HepG2 (cell line): ENCODE measurements around the gene MND1. TPM values are rescaled to one million over a fixed set of nuclear protein-coding genes. Genes with fewer than 3 reads are reported as not detected.
A peak's percentile ranks its signal among the peaks of the same experiment; 100 is the strongest.

Source experiments
- AKNA ChIP-seq: sonication (generic); formaldehyde crosslinking; IDR thresholded peaks from 2 replicates; pipeline ENCODE4 v1.4.0; 2020; ENCODE audit warnings: missing genetic modification reagents, borderline replicate concordance
- FOXJ3 ChIP-seq: sonication (generic); formaldehyde crosslinking; IDR thresholded peaks from 2 replicates; pipeline ENCODE4 v1.4.0; 2020; ENCODE audit warnings: missing genetic modification reagents, mild to moderate bottlenecking, borderline replicate concordance
- FUBP1 ChIP-seq: sonication (generic); formaldehyde crosslinking; IDR thresholded peaks from 2 replicates; pipeline ENCODE4 v1.5.1; 2020; ENCODE audit warnings: missing genetic modification reagents, mild to moderate bottlenecking, borderline replicate concordance
- GPN1 ChIP-seq: sonication (generic); formaldehyde crosslinking; IDR thresholded peaks from 2 replicates; pipeline ENCODE4 v1.5.1; 2020; ENCODE audit warnings: missing genetic modification reagents, borderline replicate concordance
- HDAC2 ChIP-seq: sonication (generic); formaldehyde crosslinking; IDR thresholded peaks from 2 replicates; pipeline ENCODE4 v1.4.0; 2020; ENCODE audit warnings: missing genetic modification reagents
- MLLT10 ChIP-seq: sonication (generic); formaldehyde crosslinking; IDR thresholded peaks from 2 replicates; pipeline ENCODE4 v1.4.0; 2020; ENCODE audit warnings: missing genetic modification reagents
- MTA1 ChIP-seq: sonication (generic); formaldehyde crosslinking; IDR thresholded peaks from 2 replicates; pipeline ENCODE4 v1.4.0; 2020; ENCODE audit warnings: missing genetic modification reagents, mild to moderate bottlenecking, borderline replicate concordance
- MTERF4 ChIP-seq: sonication (generic); formaldehyde crosslinking; IDR thresholded peaks from 2 replicates; pipeline ENCODE4 v1.8.0; 2023; ENCODE audit warnings: mild to moderate bottlenecking, missing genetic modification reagents
- NCOR1 ChIP-seq: fragments of 200-600 bp; sonication (generic); IDR thresholded peaks from 2 replicates; pipeline ENCODE4 v1.7.0; 2017; ENCODE audit warnings: antibody characterized with exemption, low read length, borderline replicate concordance
- PRMT3 ChIP-seq: sonication (generic); formaldehyde crosslinking; IDR thresholded peaks from 2 replicates; pipeline ENCODE4 v1.8.1; 2022; ENCODE audit warnings: low read depth, mild to moderate bottlenecking, moderate library complexity, missing genetic modification reagents, borderline replicate concordance
- SUZ12 ChIP-seq: fragments of 150-350 bp; IDR thresholded peaks from 2 replicates; pipeline ENCODE4 v1.6.1; 2014; ENCODE audit warnings: low read depth, low read length
- ZFAT ChIP-seq: sonication (generic); formaldehyde crosslinking; conservative IDR thresholded peaks from 2 replicates; pipeline ENCODE4 v1.8.1; 2023; ENCODE audit warnings: missing genetic modification reagents, inconsistent platforms
- ZFP91 ChIP-seq: sonication (generic); formaldehyde crosslinking; IDR thresholded peaks from 2 replicates; pipeline ENCODE4 v1.9.0; 2022; ENCODE audit warnings: missing genetic modification reagents, mild to moderate bottlenecking, borderline replicate concordance
- ZNF225 ChIP-seq: sonication (generic); formaldehyde crosslinking; IDR thresholded peaks from 2 replicates; pipeline ENCODE4 v1.4.0; 2020; ENCODE audit warnings: mild to moderate bottlenecking, missing genetic modification reagents
- ZNF33A ChIP-seq: sonication (generic); formaldehyde crosslinking; IDR thresholded peaks from 2 replicates; pipeline ENCODE4 v1.5.1; 2020; ENCODE audit warnings: missing genetic modification reagents, mild to moderate bottlenecking, moderate library complexity, borderline replicate concordance
- ZNF382 ChIP-seq: sonication (generic); formaldehyde crosslinking; IDR thresholded peaks from 2 replicates; pipeline ENCODE4 v1.5.0; 2020; ENCODE audit warnings: missing genetic modification reagents, mild to moderate bottlenecking, borderline replicate concordance
- ZNF441 ChIP-seq: sonication (generic); formaldehyde crosslinking; IDR thresholded peaks from 2 replicates; pipeline ENCODE4 v1.7.0; 2021; ENCODE audit warnings: missing genetic modification reagents, borderline replicate concordance
- ZNF703 ChIP-seq: sonication (generic); formaldehyde crosslinking; IDR thresholded peaks from 2 replicates; pipeline ENCODE4 v1.5.1; 2020; ENCODE audit warnings: missing genetic modification reagents, mild to moderate bottlenecking, moderate library complexity, borderline replicate concordance
- ZNF773 ChIP-seq: sonication (generic); formaldehyde crosslinking; IDR thresholded peaks from 2 replicates; pipeline ENCODE4 v1.4.0; 2020; ENCODE audit warnings: missing genetic modification reagents, borderline replicate concordance
- polyA plus RNA-seq, 8 experiments: library from polyadenylated mRNA; depleted of rRNA in 3 of 8; stranded (reverse) in 7 of 8; unstranded in 1 of 8; fragments of >200 nt; fragmentation: Illumina TruSeq in 4 of 8; extraction: Trizol in 4 of 8; gene quantifications; 2 replicates each; pipeline versions ENCODE4 v1.2.1 to v1.2.3, GENCODE V29; 2011 to 2016; ENCODE audit warnings: low read depth in 4 of 8, missing spikeins in 1 of 8, mixed read lengths in 1 of 8; ENCODE audit not compliant: insufficient read depth in 1 of 8
- total RNA-seq, 5 experiments: library from RNA; depleted of rRNA; stranded (reverse); fragments of >200 nt; fragmentation: Illumina TruSeq; extraction: Trizol; gene quantifications; 2 replicates each; pipeline ENCODE4 v1.2.3, GENCODE V29; 2016; ENCODE audit warnings: low read depth in 1 of 5

The MND1 gene
- total and polyA plus RNA-seq, 2 of the 13 experiments (the other 11 are each of a cell fraction or from before 2014, with no cell fraction given): 4.8 to 30.7 TPM

- no peak for TF ChIP-seq FOXJ3
- no peak for TF ChIP-seq ZNF441 (CRISPR knock-in tag)
- no peak for TF ChIP-seq GPN1
- no peak for TF ChIP-seq AKNA
- TF ChIP-seq ZFP91 (CRISPR knock-in tag): no peak
- TF ChIP-seq PRMT3 (CRISPR knock-in tag): no peak
- TF ChIP-seq ZNF225: no peak
- 0 out of 2 replicates have a peak, but pooled peaks have one; percentile 36 for TF ChIP-seq MTERF4 (CRISPR knock-in tag)
- TF ChIP-seq MTA1 (CRISPR knock-in tag): no peak
- TF ChIP-seq ZFAT (CRISPR knock-in tag): no peak
- TF ChIP-seq ZNF33A (CRISPR knock-in tag): no peak
- no peak for TF ChIP-seq ZNF382 (CRISPR knock-in tag)
- TF ChIP-seq ZNF703: no peak
- no peak for TF ChIP-seq FUBP1 (CRISPR knock-in tag)
- TF ChIP-seq NCOR1: no peak; the same call in 1 of the 2 replicates
- TF ChIP-seq MLLT10 (CRISPR knock-in tag): no peak
- TF ChIP-seq SUZ12: no peak
- no peak for TF ChIP-seq ZNF773 (CRISPR knock-in tag)
- TF ChIP-seq HDAC2 (CRISPR knock-in tag): no peak
Measured at GRCh38 chr4:153452658-153453378, 108.3 kb downstream of the MND1 start (continued).
